MG63 (cell line): ENCODE results near the gene DHX32. TPM values are rescaled to one million over a fixed set of nuclear protein-coding genes. Genes with fewer than 3 reads are reported as not detected.

Source experiments
- DNase-seq: peaks from one replicate; pipeline ENCODE4 v3.0.0-alpha.2; 2020
- H3K27me3 ChIP-seq: fragments of 250-450 bp; sonication (Bioruptor Pico); 2 replicates; pipeline ENCODE4 v1.5.1; 2020; ENCODE audit warnings: mild to moderate bottlenecking, moderate library complexity
- H3K36me3 ChIP-seq: fragments of 250-450 bp; sonication (Bioruptor Pico); 2 replicates; pipeline ENCODE4 v1.5.1; 2020; ENCODE audit warnings: mild to moderate bottlenecking, moderate library complexity
- H3K4me3 ChIP-seq: fragments of 250-450 bp; sonication (Bioruptor Pico); 2 replicates; pipeline ENCODE4 v1.5.1; 2020; ENCODE audit warnings: mild to moderate bottlenecking, moderate library complexity
- H3K9me3 ChIP-seq: fragments of 250-450 bp; sonication (Bioruptor Pico); 2 replicates; pipeline ENCODE4 v1.5.1; 2020; ENCODE audit warnings: mild to moderate bottlenecking, moderate library complexity
- total RNA-seq: library from RNA; depleted of rRNA; stranded (reverse); fragments of >200 nt; shearing (Covaris generic); gene quantifications from 2 replicates; pipeline ENCODE4 v1.2.3, GENCODE V29; 2014; ENCODE audit warnings: low replicate concordance; rRNA removed

Gene DHX32
- total RNA-seq, 1 experiment from 2014 or later: 29.6 TPM

- no peak overlapping the region for H3K4me3 ChIP-seq
- DNase-seq: no peak
- no peaks in the 10 kb centered on the region for H3K27me3 ChIP-seq
- peaks cover 5% of the 10 kb centered on the region; the same call in 1 of the 2 replicates for H3K36me3 ChIP-seq
- H3K9me3 ChIP-seq: no peaks in the 10 kb centered on the region
These were observed 79.5 kb downstream of the DHX32 start for GRCh38 chr10:125801574-125801973.

GRCh38 chr10:125799451-125800182 lies 81.5 kb downstream of the DHX32 start:
- DNase-seq: no peak
- H3K36me3 ChIP-seq: 0 out of 2 replicates have a peak, but pooled peaks cover 2% of the 10 kb centered on the region
- no peak overlapping the region for H3K4me3 ChIP-seq
- H3K27me3 ChIP-seq: no peaks in the 10 kb centered on the region
- H3K9me3 ChIP-seq: no peaks in the 10 kb centered on the region

GRCh38 chr10:125797994-125798662 lies 83.0 kb downstream of the DHX32 start:
- Histone ChIP-seq H3K36me3 (peaks cover 2% of the 10 kb centered on the region; the same call in 1 of the 2 replicates), H3K27me3 (no peaks in the 10 kb centered on the region), H3K4me3 (no peak overlapping the region), H3K9me3 (no peaks in the 10 kb centered on the region)
- DNase-seq: no peak

GRCh38 chr10:125797424-125797823 lies 83.7 kb downstream of the DHX32 start:
- peaks cover 6% of the 10 kb centered on the region for H3K36me3 ChIP-seq
- no peak overlapping the region for H3K4me3 ChIP-seq
- no peak for DNase-seq
- H3K9me3 ChIP-seq: no peaks in the 10 kb centered on the region
- no peaks in the 10 kb centered on the region for H3K27me3 ChIP-seq

GRCh38 chr10:125795637-125796190 lies 85.4 kb downstream of the DHX32 start:
- Histone ChIP-seq H3K27me3 (no peaks in the 10 kb centered on the region), H3K9me3 (no peaks in the 10 kb centered on the region), H3K4me3 (no peak overlapping the region), H3K36me3 (peaks cover 12% of the 10 kb centered on the region)
- no peak for DNase-seq

GRCh38 chr10:125795128-125795527 lies 86.0 kb downstream of the DHX32 start:
- no peak for DNase-seq
- Histone ChIP-seq H3K36me3 (peaks cover 12% of the 10 kb centered on the region), H3K9me3 (no peaks in the 10 kb centered on the region), H3K4me3 (no peak overlapping the region), H3K27me3 (no peaks in the 10 kb centered on the region)

- Histone ChIP-seq H3K4me3 (no peak overlapping the region), H3K9me3 (no peaks in the 10 kb centered on the region), H3K36me3 (peaks cover 12% of the 10 kb centered on the region), H3K27me3 (no peaks in the 10 kb centered on the region)
- no peak for DNase-seq
These were observed 88.5 kb downstream of the DHX32 start for GRCh38 chr10:125792342-125793300.

- Histone ChIP-seq H3K27me3 (no peaks in the 10 kb centered on the region), H3K36me3 (peaks cover 12% of the 10 kb centered on the region), H3K4me3 (no peak overlapping the region), H3K9me3 (no peaks in the 10 kb centered on the region)
- DNase-seq: no peak
These were observed 92.7 kb downstream of the DHX32 start for GRCh38 chr10:125788156-125789034.

Other genes starting within 250 kb of the DHX32 start
- gene TEX36, start 198.1 kb downstream of the DHX32 start, total RNA-seq: not detected in 2 replicates
- gene EDRF1, start 161.6 kb downstream of the DHX32 start, total RNA-seq: 13.6 and 16.7 TPM in 2 replicates
- not detected in 2 replicates for gene MMP21, start 105.5 kb downstream of the DHX32 start, total RNA-seq
- gene UROS, start 58.0 kb downstream of the DHX32 start, total RNA-seq: 78.8 and 87.2 TPM in 2 replicates
- gene BCCIP, start 57.7 kb downstream of the DHX32 start, total RNA-seq: 89.8 and 184 TPM in 2 replicates
- gene FANK1, start 15.3 kb upstream of the DHX32 start, total RNA-seq: not detected in 2 replicates